Skin epidermis (tissue), 12 donors: Measurements from ENCODE around the gene LZTR1.

Experiments used
- H3K27ac ChIP-seq, 21 experiments: fragments of 200-600 bp; sonication (generic) in 11 of 21; one replicate each; pipeline ENCODE4 v1.5.0; 2020; ENCODE audit warnings: mild to moderate bottlenecking in 3 of 21, inconsistent platforms in 2 of 21, moderate library complexity in 2 of 21
- H3K4me3 ChIP-seq, 7 experiments: fragments of 200-600 bp; sonication (generic) in 2 of 7; one replicate each; pipeline ENCODE4 v1.5.0; 2020; ENCODE audit warnings: inconsistent platforms in 2 of 7, mild to moderate bottlenecking in 2 of 7, moderate library complexity in 1 of 7

The LZTR1 gene

GRCh38 chr22:20948989-20949388, 33.1 kb upstream of the LZTR1 start:
- H3K27ac ChIP-seq = no peak overlapping the region

GRCh38 chr22:20949698-20950183, 32.4 kb upstream of the LZTR1 start:
- Histone ChIP-seq H3K4me3 (no peak overlapping the region), H3K27ac (no peak overlapping the region)

More at GRCh38 chr22:20948989-20949388, 33.1 kb upstream of the LZTR1 start:
- H3K4me3 ChIP-seq = no peak overlapping the region

GRCh38 chr22:20951151-20951931, 30.8 kb upstream of the LZTR1 start:
- Histone ChIP-seq H3K4me3 (no peak overlapping the region), H3K27ac (peak overlapping the region in 1 of 21 experiments; percentile 8)

- no peak overlapping the region for H3K27ac ChIP-seq
- H3K4me3 ChIP-seq = no peak overlapping the region
Measured at GRCh38 chr22:20951932-20952380, 30.1 kb upstream of the LZTR1 start.

- H3K4me3 ChIP-seq = no peak overlapping the region
- H3K27ac ChIP-seq = peak overlapping the region in 2 of 21 experiments; percentile 5 to 13
Measured at GRCh38 chr22:20952544-20953341, 29.4 kb upstream of the LZTR1 start.

GRCh38 chr22:20953342-20953608, 28.8 kb upstream of the LZTR1 start:
- Histone ChIP-seq H3K4me3 (no peak overlapping the region), H3K27ac (peak overlapping the region in 1 of 21 experiments; percentile 5)

- peak overlapping the region in 3 of 21 experiments; percentile 17 to 55 (median 41) for H3K27ac ChIP-seq
- no peak overlapping the region for H3K4me3 ChIP-seq
Measured at GRCh38 chr22:20953668-20954500, 28.2 kb upstream of the LZTR1 start.

GRCh38 chr22:20955548-20955947, 26.5 kb upstream of the LZTR1 start:
- Histone ChIP-seq H3K27ac (no peak overlapping the region), H3K4me3 (no peak overlapping the region)

GRCh38 chr22:20956258-20957101, 25.6 kb upstream of the LZTR1 start:
- Histone ChIP-seq H3K4me3 (peak overlapping the region; percentile 44 to 63 (median 47)), H3K27ac (peak overlapping the region in 15 of 21 experiments; percentile 36 to 84 (median 69))

- peak overlapping the region; percentile 44 to 63 (median 47) for H3K4me3 ChIP-seq
- H3K27ac ChIP-seq = peak overlapping the region in 18 of 21 experiments; percentile 18 to 84 (median 66)
Measured at GRCh38 chr22:20957102-20957682, 24.9 kb upstream of the LZTR1 start.

- Histone ChIP-seq H3K27ac (peak overlapping the region in 15 of 21 experiments; percentile 18 to 84 (median 69)), H3K4me3 (peak overlapping the region; percentile 44 to 63 (median 47))
Measured at GRCh38 chr22:20957683-20958431, 24.2 kb upstream of the LZTR1 start.

- no peak overlapping the region for H3K27ac ChIP-seq
Measured at GRCh38 chr22:20959578-20960461, 22.3 kb upstream of the LZTR1 start.

GRCh38 chr22:20960609-20961008, 21.5 kb upstream of the LZTR1 start:
- Histone ChIP-seq H3K4me3 (no peak overlapping the region), H3K27ac (no peak overlapping the region)

More at GRCh38 chr22:20959578-20960461, 22.3 kb upstream of the LZTR1 start:
- H3K4me3 ChIP-seq = no peak overlapping the region

- Histone ChIP-seq H3K27ac (no peak overlapping the region), H3K4me3 (no peak overlapping the region)
Measured at GRCh38 chr22:20962491-20962945, 19.6 kb upstream of the LZTR1 start.

- Histone ChIP-seq H3K27ac (no peak overlapping the region), H3K4me3 (no peak overlapping the region)
Measured at GRCh38 chr22:20963201-20964052, 18.7 kb upstream of the LZTR1 start.
